Testis (tissue), 2 donors: ENCODE measurements around the gene PDK1.

Experiments
- POLR2A ChIP-seq: fragments of 450-650 bp; IDR thresholded peaks from one replicate; pipeline ENCODE4 v1.6.1; 2017; ENCODE audit warnings: antibody characterized with exemption, mild to moderate bottlenecking, moderate library complexity
- TF ChIP-seq, protein P1 (sequence below), 3 experiments: fragments of 450-650 bp in 2 of 3; fragments of 200-600 bp in 1 of 3; sonication (generic) in 1 of 3; IDR thresholded peaks; one replicate each; pipeline ENCODE4 v1.5.1; 2016 to 2019; ENCODE audit warnings: antibody characterized with exemption in 3 of 3, mild to moderate bottlenecking in 2 of 3, moderate library complexity in 1 of 3

DNA sequence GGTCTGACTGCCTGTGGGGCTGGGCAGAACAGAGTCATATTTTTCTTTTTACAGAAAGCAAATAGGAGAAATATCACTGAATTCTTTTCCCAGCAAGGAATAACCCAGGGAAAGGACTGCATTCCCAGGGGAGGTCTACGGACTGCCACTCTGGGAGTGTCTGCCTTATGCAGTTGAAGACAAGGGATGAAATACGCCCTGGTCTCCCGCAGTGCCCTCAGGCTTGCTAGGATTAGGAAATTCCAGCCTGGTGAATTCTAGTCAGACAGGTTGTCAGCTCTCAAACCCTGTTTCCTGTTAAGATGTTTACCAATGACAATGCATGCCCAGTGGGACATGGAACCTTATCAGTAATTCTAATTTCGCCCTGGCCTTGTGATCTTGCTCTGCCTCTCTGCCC lies 30.3 kb upstream of the PDK1 start:
- TF ChIP-seq POLR2A, result no peak
- TF ChIP-seq, protein P1, sequence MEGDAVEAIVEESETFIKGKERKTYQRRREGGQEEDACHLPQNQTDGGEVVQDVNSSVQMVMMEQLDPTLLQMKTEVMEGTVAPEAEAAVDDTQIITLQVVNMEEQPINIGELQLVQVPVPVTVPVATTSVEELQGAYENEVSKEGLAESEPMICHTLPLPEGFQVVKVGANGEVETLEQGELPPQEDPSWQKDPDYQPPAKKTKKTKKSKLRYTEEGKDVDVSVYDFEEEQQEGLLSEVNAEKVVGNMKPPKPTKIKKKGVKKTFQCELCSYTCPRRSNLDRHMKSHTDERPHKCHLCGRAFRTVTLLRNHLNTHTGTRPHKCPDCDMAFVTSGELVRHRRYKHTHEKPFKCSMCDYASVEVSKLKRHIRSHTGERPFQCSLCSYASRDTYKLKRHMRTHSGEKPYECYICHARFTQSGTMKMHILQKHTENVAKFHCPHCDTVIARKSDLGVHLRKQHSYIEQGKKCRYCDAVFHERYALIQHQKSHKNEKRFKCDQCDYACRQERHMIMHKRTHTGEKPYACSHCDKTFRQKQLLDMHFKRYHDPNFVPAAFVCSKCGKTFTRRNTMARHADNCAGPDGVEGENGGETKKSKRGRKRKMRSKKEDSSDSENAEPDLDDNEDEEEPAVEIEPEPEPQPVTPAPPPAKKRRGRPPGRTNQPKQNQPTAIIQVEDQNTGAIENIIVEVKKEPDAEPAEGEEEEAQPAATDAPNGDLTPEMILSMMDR (IDR thresholded peaks at IDR 0.05), result no peak
